CD4-positive, alpha-beta T cell treated with Interleukin-1 beta for 1 hour (primary cell): Measurements from ENCODE around the gene CLSTN2.

Source experiments
- DNase-seq, 2 donors: peaks; one replicate each; pipeline ENCODE4 v3.0.0-alpha.2; 2020 to 2022

Gene CLSTN2

DNA sequence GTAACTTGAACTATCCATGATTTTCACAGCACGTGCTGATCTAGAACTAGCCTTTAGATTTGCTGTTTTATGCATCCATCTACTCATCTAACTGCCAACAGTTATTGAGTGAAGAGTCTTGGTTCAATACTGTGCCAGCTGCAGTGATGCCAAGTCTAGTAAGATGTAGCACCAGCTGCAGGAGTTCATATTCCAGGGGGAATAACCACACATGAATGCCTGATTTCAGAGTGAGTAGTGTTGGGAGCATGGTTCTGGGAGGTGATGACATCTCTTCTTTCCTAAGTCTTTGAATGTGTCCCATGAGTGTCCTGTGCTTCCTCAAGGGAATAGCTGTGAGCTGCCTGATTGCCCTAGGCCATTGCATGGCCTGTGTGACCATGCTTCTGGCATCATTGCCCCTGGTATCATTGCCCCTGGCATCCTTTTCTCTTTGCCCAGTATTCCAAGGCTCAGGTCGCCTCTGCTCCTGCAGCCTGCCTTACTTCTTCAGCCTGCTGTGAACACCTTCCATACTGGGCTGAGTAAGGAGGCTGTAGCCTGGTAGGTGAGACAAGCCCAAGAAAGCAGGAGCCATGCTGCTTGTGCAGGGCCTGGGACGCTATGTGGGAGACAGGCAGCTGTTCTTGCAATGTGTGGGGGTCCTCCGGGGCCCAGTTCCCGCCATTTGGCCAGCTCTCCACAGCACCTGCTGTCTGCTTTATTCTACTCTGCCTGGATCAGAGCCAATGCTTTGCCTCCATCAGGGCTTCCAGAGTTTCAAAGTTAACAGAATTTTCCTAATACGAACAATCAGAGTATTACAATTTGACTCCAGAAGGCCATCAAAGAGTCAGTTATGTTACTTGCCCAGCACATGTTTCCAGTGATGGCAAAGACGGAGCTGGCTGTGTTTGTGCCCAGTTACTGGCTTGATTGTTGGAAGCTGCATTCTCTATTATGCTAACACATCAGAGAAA, 73.2 kb downstream of the CLSTN2 start:
- no peak for DNase-seq

- no peak for DNase-seq
Measured at GRCh38 chr3:140010391-140010790, 75.4 kb downstream of the CLSTN2 start.

GRCh38 chr3:140011086-140011485, 76.1 kb downstream of the CLSTN2 start:
- DNase-seq, result no peak

DNA sequence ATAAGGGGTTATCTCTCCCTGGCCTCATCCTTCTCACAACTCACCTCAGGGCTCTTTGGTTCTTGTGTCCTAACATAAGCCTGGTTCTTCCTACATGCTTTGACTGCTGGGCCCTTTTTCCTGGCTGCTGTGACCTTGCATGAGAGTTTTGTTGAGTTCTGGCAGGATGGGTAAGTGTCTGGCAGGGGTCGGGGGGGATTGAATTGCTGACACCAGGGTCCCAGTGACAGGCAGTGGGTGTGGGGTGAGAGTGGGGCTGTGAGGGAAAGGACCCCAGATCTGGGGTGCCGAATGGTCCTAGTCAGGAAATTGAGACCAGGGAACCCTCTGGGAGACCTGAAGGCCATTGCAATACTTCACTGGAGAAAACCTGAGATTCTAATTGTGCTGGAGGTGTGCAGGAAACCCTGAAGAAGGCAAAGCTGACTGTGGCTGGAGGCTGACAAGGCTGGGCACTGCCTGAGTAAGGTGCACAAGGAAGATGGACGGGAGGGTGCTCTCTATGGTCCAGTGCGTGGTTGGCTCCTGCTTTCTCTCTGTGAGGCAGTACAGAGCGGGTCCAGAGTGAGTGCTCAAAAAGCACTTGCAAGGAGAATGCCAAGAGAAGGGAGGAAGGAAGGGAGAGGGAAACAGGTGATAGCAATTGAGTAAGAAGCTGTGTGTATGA, 76.8 kb downstream of the CLSTN2 start:
- no peak for DNase-seq

DNA sequence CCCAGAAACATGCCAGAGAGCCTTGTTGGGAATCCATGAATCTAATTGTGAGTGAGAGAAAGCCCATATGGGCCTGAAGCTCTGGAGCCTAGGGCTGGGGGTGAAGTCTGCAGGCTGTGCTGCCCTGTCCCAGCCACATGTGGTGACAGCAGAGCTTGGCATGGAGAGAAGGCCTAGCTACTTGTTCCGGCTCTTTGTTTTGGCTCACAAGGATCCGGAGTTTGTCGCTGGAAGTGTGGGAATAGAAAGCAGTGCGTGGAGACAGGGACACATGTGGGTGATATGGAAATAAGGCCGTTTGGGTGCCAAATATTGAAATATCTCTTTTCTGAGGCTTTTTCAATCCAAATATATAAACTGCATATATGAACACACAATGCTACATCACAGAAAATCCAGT, 78.2 kb downstream of the CLSTN2 start:
- no peak for DNase-seq

GRCh38 chr3:140014831-140015495, 80.0 kb downstream of the CLSTN2 start:
- no peak for DNase-seq

GRCh38 chr3:140015741-140016140, 80.8 kb downstream of the CLSTN2 start:
- DNase-seq, result no peak

GRCh38 chr3:140018556-140018955, 83.6 kb downstream of the CLSTN2 start:
- DNase-seq, result no peak

GRCh38 chr3:140019946-140020345, 85.0 kb downstream of the CLSTN2 start:
- DNase-seq, result no peak

GRCh38 chr3:140020541-140020940, 85.6 kb downstream of the CLSTN2 start:
- DNase-seq, result no peak

DNA sequence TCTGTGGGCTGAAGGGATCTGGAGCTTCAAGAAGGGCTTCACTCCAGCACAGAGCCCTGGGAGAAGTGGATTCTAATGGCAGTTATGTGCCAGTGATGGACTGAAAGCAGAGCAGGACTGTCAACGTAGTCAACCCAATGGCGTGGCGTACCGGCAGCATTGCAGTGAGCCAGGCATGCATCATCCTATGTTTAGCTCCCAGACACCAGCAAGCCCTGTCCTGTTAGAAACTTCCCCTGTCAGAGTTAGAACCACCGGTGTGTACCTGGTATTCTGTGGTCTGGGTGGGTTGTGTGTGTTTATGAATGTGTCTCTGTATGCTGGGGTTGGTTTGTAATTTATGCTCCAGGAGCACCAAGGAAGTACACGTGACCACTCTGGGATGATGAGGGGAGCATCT, 86.3 kb downstream of the CLSTN2 start:
- no peak for DNase-seq

GRCh38 chr3:140022066-140022770, 87.2 kb downstream of the CLSTN2 start:
- no peak for DNase-seq

GRCh38 chr3:140023616-140024530, 88.9 kb downstream of the CLSTN2 start:
- DNase-seq, result no peak

DNA sequence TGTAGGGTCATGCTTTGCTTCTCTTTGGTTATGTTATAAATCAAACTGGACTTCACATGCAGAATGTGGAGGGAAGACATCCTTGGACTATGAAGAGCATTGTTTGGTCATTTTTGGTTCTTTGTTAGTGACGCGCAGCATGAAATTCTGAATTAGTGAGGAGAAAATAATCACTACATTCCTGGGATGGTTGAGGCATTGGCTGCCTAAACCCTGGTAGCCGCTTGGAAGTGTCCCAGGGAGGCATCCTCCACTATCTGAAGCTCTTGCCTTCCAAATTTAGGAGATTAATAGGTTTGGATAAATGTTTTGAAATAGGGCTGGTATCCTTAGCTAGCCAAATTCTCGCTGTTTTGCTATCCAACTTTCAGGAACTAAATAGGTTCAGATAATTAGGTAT, 96.2 kb downstream of the CLSTN2 start:
- no peak for DNase-seq

- DNase-seq, result no peak
Measured at GRCh38 chr3:140034058-140034457, 99.1 kb downstream of the CLSTN2 start.

DNA sequence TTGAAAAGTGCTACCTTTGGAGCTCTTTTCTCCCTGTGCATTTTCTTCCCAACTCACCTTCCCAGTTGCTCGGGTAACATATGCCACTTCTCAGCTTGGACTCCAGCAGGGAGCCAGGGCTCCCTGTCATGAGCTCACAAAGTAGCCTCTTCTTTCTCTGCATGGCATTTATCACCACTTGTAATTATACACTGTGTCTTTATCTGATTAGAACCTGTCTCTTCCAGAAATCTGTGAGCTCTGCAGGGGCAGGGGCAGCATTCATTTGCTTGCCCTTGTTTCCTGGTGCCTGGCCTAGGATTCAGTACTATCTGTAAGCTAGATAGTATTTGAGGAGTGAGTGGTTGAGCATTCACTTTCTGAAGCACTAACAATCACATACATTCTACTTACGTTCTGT, 100.9 kb downstream of the CLSTN2 start:
- no peak for DNase-seq

DNA sequence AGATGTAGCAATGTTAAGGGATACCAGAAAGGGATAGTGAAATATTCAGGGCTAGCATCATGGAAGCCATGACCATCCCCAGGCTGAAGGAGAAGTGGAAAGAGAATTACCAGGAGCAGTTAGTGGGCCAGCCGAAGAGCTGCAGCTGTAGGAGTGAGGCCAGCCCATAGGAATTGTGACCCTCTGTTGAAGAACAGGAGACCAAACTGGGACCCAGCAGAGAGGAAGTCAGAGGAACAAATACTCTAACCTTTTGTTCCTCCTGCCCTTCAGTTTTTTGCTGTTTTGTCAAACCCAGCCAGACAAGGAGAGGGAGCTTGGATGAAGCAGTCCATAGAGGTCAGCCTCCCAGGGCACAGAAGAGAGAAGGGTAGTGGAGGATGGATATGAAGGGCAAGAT, 115.4 kb downstream of the CLSTN2 start:
- DNase-seq, result no peak

DNA sequence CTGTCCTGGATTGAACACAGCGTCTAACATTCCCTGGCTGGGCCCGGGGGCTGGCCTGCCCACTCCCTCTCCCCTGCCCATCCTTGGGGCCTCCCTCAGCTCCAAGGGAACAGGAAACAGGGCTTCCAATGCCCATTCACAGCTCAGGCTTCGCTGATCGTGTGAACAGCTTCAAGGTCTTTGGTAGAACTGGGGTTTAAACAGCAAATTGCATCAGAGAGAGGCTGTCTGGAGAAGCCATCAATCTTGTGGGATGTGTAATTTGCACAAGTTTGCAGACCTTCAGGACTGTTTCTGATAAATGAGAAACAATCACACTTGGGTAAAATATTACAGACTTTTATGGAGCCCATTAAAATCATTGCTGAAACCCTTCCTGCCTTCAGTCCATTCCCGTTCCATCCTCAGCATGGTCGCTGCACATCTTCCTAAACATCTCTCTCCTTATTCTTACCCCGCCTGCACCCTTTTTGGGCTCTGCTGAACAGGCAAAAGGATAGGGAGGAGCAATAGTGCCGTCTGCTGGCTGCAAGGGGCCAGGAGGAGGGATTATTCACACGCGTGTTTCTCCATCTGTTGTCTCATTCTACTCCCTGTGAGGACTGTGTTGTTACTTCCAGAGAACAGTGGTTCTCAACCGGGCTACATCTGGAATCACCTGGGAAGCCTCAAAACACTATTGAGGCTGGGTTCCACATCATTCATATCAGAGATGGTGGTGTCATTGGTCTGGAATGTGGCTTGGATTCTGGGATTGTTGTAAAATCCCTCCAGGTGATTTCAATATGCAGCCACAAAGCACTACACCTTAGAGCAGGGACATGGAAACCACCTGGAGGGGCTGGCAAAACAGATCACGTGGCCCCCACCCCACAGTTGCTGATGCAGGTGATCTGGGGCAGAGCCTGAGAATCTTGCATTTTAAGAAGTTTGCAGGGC, 116.3 kb downstream of the CLSTN2 start:
- no peak for DNase-seq

GRCh38 chr3:140052771-140053702, 118.1 kb downstream of the CLSTN2 start:
- no peak for DNase-seq

GRCh38 chr3:140053794-140054193, 118.8 kb downstream of the CLSTN2 start:
- no peak for DNase-seq
